Uterus (tissue), 4 donors: Measurements from ENCODE around the gene ATXN7L2. TPM values are rescaled to one million over a fixed set of nuclear protein-coding genes. Genes with fewer than 3 reads are reported as not detected.
A peak's percentile ranks its signal among the peaks of the same experiment; 100 is the strongest.

Experiments
- DNase-seq, 2 donors: peaks; one replicate each; pipeline ENCODE4 v3.0.0-alpha.2; 2019 to 2020
- H3K27ac ChIP-seq, 2 donors: fragments of 200-600 bp; sonication (generic); 1 replicate in 1 of 2; 2 replicates in 1 of 2; pipeline ENCODE4 v1.5.1; 2016 to 2018
- H3K27me3 ChIP-seq, 2 donors: fragments of 200-600 bp; sonication (generic); one replicate each; pipeline ENCODE4 v1.5.1; 2018 to 2019; ENCODE audit warnings: control low read depth in 1 of 2
- H3K36me3 ChIP-seq, 2 donors: fragments of 200-600 bp; sonication (generic); one replicate each; pipeline ENCODE4 v1.5.1; 2019; ENCODE audit warnings: control low read depth in 1 of 2
- H3K4me1 ChIP-seq, 2 donors: fragments of 200-600 bp; sonication (generic); one replicate each; pipeline ENCODE4 v1.5.1; 2018 to 2019; ENCODE audit warnings: control low read depth in 1 of 2
- H3K4me3 ChIP-seq, 2 donors: fragments of 200-600 bp; sonication (generic); 1 replicate in 1 of 2; 2 replicates in 1 of 2; pipeline ENCODE4 v1.5.1; 2018 to 2019; ENCODE audit warnings: mild to moderate bottlenecking in 1 of 2
- H3K9me3 ChIP-seq, 2 donors: fragments of 200-600 bp; sonication (generic); one replicate each; pipeline ENCODE4 v1.5.1; 2019; ENCODE audit warnings: control low read depth in 1 of 2
- CTCF ChIP-seq, 4 experiments: fragments of 200-600 bp in 2 of 4; fragments of 450-650 bp in 2 of 4; sonication (generic) in 2 of 4; IDR thresholded peaks; one replicate each; pipeline ENCODE4 v1.5.1; 2016 to 2019; ENCODE audit warnings: antibody characterized with exemption in 4 of 4, mild to moderate bottlenecking in 2 of 4, moderate library complexity in 1 of 4
- POLR2A ChIP-seq, 2 donors: fragments of 450-650 bp; IDR thresholded peaks; one replicate each; pipeline ENCODE4 v1.6.1; 2016; ENCODE audit warnings: antibody characterized with exemption in 2 of 2, mild to moderate bottlenecking in 1 of 2, moderate library complexity in 1 of 2
- intact Hi-C: fragments of 100-400 bp; cut with DNase I; formaldehyde crosslinking; loops from one replicate; pipeline ENCODE4 v1.15.1; 2023; ENCODE audit warnings: low total_unique reads
- total RNA-seq, 4 donors: library from RNA; depleted of rRNA in 3 of 4; stranded (reverse); fragments of >200 nt in 3 of 4; gene quantifications; one replicate each; pipeline versions ENCODE4 v1.1.0 to v1.2.4, GENCODE V29; 2014 to 2023
- donor health status: DM: yes; HTN: yes; CAD: no.

ATXN7L2 gene
- total RNA-seq, 4 donors from 2014 or later, result 4.1 to 6.7 (median 4.7) TPM

GRCh38 chr1:109508001-109508872 lies 24.5 kb downstream of the ATXN7L2 start:
- DNase-seq, result no peak
- Histone ChIP-seq H3K27ac (no peak overlapping the region), H3K4me3 (no peak overlapping the region), H3K27me3 (no peaks in the 10 kb centered on the region), H3K36me3 (no peaks in the 10 kb centered on the region), H3K9me3 (no peaks in the 10 kb centered on the region), H3K4me1 (no peaks in the 10 kb centered on the region)
- TF ChIP-seq POLR2A (IDR thresholded peaks at IDR 0.05) (no peak), CTCF (IDR thresholded peaks at IDR 0.05) (no peak)
- intact Hi-C loops, result no loop called here

GRCh38 chr1:109508873-109509175 lies 25.1 kb downstream of the ATXN7L2 start:
- no peak for TF ChIP-seq CTCF (IDR thresholded peaks at IDR 0.05)
- no peak for TF ChIP-seq POLR2A (IDR thresholded peaks at IDR 0.05)
- H3K36me3 ChIP-seq, result no peaks in the 10 kb centered on the region
- intact Hi-C loops, result no loop called here
- H3K4me1 ChIP-seq, result no peaks in the 10 kb centered on the region
- peak overlapping the region; percentile 39 to 88 for H3K4me3 ChIP-seq
- H3K27ac ChIP-seq, result peak overlapping the region; percentile 49 to 72
- H3K27me3 ChIP-seq, result no peaks in the 10 kb centered on the region
- H3K9me3 ChIP-seq, result no peaks in the 10 kb centered on the region
- DNase-seq, result no peak

GRCh38 chr1:109509176-109510134 lies 25.8 kb downstream of the ATXN7L2 start, which contains the start of gene AMIGO1:
TSS of gene AMIGO1 (minus strand) at chr1:109509727. CDS start at chr1:109508912, 815 bp downstream.
- H3K27ac ChIP-seq, result peak within 1 kb of the TSS; percentile 49 to 72
- no peaks in the 10 kb centered on the region for H3K4me1 ChIP-seq
- no peaks in the 10 kb centered on the region for H3K27me3 ChIP-seq
- DNase-seq, result peak; percentile 60 to 68
- TF ChIP-seq CTCF (IDR thresholded peaks at IDR 0.05) (peak in 1 of 4 experiments; percentile 32), POLR2A (IDR thresholded peaks at IDR 0.05) (peak in 1 of 2 donors; percentile 27)
- peak within 1 kb of the TSS; percentile 39 to 88 for H3K4me3 ChIP-seq
- intact Hi-C loops, result no loop called here
- H3K36me3 ChIP-seq, result no peaks in the 10 kb centered on the region
- no peaks in the 10 kb centered on the region for H3K9me3 ChIP-seq

GRCh38 chr1:109513110-109513710 lies 29.5 kb downstream of the ATXN7L2 start:
- TF ChIP-seq POLR2A (IDR thresholded peaks at IDR 0.05) (no peak), CTCF (IDR thresholded peaks at IDR 0.05) (no peak)
- intact Hi-C loops, result no loop called here
- Histone ChIP-seq H3K27me3 (no peaks in the 10 kb centered on the region), H3K4me1 (no peaks in the 10 kb centered on the region), H3K9me3 (no peaks in the 10 kb centered on the region), H3K4me3 (no peak overlapping the region), H3K27ac (no peak overlapping the region), H3K36me3 (no peaks in the 10 kb centered on the region)
- DNase-seq, result no peak
